H1 (cell line): ENCODE measurements around the gene LCLAT1.
"Not testable (repeated sequence)": the region's sequence is repeated elsewhere in the genome, so short reads cannot be mapped to it uniquely, and the experiment has no call there.

Source experiments
- ATF3 ChIP-seq: IDR thresholded peaks from 2 replicates; pipeline ENCODE4 v1.6.1; 2011; ENCODE audit warnings: low read depth, mild to moderate bottlenecking, low read length; ENCODE audit not compliant: insufficient read depth
- CBX8 ChIP-seq: fragments of 300-800, 300-1000 bp; sonication (generic); IDR thresholded peaks from 2 replicates; pipeline ENCODE4 v1.7.1; 2016; ENCODE audit warnings: low read depth, low read length, borderline replicate concordance
- CHD1 ChIP-seq: IDR thresholded peaks from 2 replicates; pipeline ENCODE4 v1.6.1; 2012; ENCODE audit warnings: low read depth, low read length, improper control_type of control experiment
- CTCF ChIP-seq, 3 experiments: IDR thresholded peaks; 1 replicate in 2 of 3; 2 replicates in 1 of 3; pipeline versions ENCODE4 v1.5.1 to v1.6.1; 2011; ENCODE audit warnings: low read length in 3 of 3, mild to moderate bottlenecking in 3 of 3, inconsistent platforms in 2 of 3, low read depth in 1 of 3, moderate library complexity in 1 of 3; ENCODE audit not compliant: insufficient read depth in 1 of 3; ENCODE audit errors: control extremely low read depth in 1 of 3
- EZH2 ChIP-seq: fragments of 200-600 bp; sonication (generic); IDR thresholded peaks from 2 replicates; pipeline ENCODE4 v1.7.1; 2012; ENCODE audit warnings: low read depth, mild to moderate bottlenecking, moderate library complexity, low read length, inconsistent platforms; ENCODE audit not compliant: severe bottlenecking
- MAFK ChIP-seq: IDR thresholded peaks from 2 replicates; pipeline ENCODE4 v1.6.1; 2012; ENCODE audit warnings: low read depth, mild to moderate bottlenecking, improper control_type of control experiment, low read length
- RAD21 ChIP-seq, 2 experiments: IDR thresholded peaks in 1 of 2; conservative IDR thresholded peaks in 1 of 2; 2 replicates each; pipeline ENCODE4 v1.6.1; 2011; ENCODE audit warnings: low read depth in 2 of 2, low read length in 2 of 2, improper control_type of control experiment in 1 of 2, inconsistent platforms in 1 of 2, mild to moderate bottlenecking in 1 of 2, moderate library complexity in 1 of 2
- RBBP5 ChIP-seq: IDR thresholded peaks from 2 replicates; pipeline ENCODE4 v1.7.1; 2012; ENCODE audit warnings: low read depth, mild to moderate bottlenecking, inconsistent platforms, low read length, moderate library complexity, borderline replicate concordance
- SIN3A ChIP-seq, 2 experiments: IDR thresholded peaks in 1 of 2; conservative IDR thresholded peaks in 1 of 2; 2 replicates each; pipeline ENCODE4 v1.6.1; 2011 to 2012; ENCODE audit warnings: low read length in 2 of 2, improper control_type of control experiment in 1 of 2, low read depth in 1 of 2, mild to moderate bottlenecking in 1 of 2
- TAF1 ChIP-seq: IDR thresholded peaks from 2 replicates; pipeline ENCODE4 v1.6.1; 2011; ENCODE audit warnings: mild to moderate bottlenecking, low read depth, low read length
- TCF12 ChIP-seq: IDR thresholded peaks from 2 replicates; pipeline ENCODE4 v1.6.1; 2011; ENCODE audit warnings: low read depth, mild to moderate bottlenecking, low read length

GRCh38 chr2:30507460-30507859 is 60.4 kb downstream of the LCLAT1 start:
- not testable (repeated sequence) for TF ChIP-seq ATF3; MAFK; SIN3A (conservative IDR thresholded peaks at IDR 0.05 in 1 of 2, IDR thresholded peaks at IDR 0.05 in 1 of 2; ENCODE audit: low read depth in 1 of 2, low read length in 2 of 2); CTCF (IDR thresholded peaks at IDR 0.05; ENCODE audit: control extremely low read depth in 1 of 3, insufficient read depth in 1 of 3, low read depth in 1 of 3, low read length in 3 of 3); TCF12; TAF1; EZH2; CBX8; RAD21 (IDR thresholded peaks at IDR 0.05 in 1 of 2, conservative IDR thresholded peaks at IDR 0.05 in 1 of 2; ENCODE audit: low read depth in 2 of 2, low read length in 2 of 2); RBBP5; CHD1
